Measurements from ENCODE around the gene PKN2.

DNA sequence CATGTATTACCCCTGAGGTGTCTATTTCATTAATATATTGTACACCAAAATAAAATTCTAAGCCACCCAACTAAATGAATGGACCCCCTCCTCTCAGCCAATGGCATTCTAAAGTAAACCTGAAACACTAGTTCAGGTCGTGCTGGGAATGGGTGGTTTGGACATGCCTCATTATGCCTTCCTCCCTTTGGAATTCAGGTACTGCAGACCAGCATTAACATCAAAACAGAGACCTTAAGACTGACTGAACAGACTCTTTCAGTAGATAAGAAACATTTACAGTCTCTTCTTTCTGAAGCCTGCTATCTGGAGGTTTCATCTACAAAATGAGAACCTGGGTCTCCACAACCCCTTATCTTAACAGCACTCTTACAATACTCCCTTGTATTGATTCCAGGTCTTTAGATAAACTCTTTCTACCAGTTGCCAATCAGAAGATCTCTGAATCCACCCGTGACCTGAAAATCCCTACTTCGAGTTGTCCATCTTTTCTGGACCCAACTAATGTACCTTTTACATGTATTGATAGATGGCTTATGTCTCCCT is 93.6 kb downstream of the PKN2 start:
- TF ChIP-seq, protein P1, sequence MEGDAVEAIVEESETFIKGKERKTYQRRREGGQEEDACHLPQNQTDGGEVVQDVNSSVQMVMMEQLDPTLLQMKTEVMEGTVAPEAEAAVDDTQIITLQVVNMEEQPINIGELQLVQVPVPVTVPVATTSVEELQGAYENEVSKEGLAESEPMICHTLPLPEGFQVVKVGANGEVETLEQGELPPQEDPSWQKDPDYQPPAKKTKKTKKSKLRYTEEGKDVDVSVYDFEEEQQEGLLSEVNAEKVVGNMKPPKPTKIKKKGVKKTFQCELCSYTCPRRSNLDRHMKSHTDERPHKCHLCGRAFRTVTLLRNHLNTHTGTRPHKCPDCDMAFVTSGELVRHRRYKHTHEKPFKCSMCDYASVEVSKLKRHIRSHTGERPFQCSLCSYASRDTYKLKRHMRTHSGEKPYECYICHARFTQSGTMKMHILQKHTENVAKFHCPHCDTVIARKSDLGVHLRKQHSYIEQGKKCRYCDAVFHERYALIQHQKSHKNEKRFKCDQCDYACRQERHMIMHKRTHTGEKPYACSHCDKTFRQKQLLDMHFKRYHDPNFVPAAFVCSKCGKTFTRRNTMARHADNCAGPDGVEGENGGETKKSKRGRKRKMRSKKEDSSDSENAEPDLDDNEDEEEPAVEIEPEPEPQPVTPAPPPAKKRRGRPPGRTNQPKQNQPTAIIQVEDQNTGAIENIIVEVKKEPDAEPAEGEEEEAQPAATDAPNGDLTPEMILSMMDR (IDR thresholded peaks at IDR 0.05; ENCODE audit: low read length), result no peak
- TF ChIP-seq EZH2 (optimal IDR thresholded peaks at IDR 0.05; ENCODE audit: low read depth, low read length), result no peak
